T-helper 1 cell (primary cell): ENCODE measurements around the gene CAMK2N2.

Experiments used
- DNase-seq, 5 donors: peaks; one replicate each; pipeline ENCODE4 v3.0.0-alpha.2; 2012 to 2020
- total RNA-seq, 4 donors: gene quantifications; one replicate each; lab custom pipeline; 2026; lab: John Stamatoyannopoulos, UW

The CAMK2N2 gene
- total RNA-seq = 0.08 to 1.1 (median 0.71) reads per million in 4 donors

- DNase-seq = peak; percentile 24 to 64 (median 50)
Observed at GRCh38 chr3:184261270-184261853, at the start of gene CAMK2N2. Gene CAMK2N2 (minus strand): TSS chr3:184261553. CDS start chr3:184261285, 268 bp downstream.

- DNase-seq = no peak
Observed at GRCh38 chr3:184308744-184309143, 47.4 kb upstream of the CAMK2N2 start.

- DNase-seq = no peak
Observed at GRCh38 chr3:184307915-184308314, 46.6 kb upstream of the CAMK2N2 start.

- no peak for DNase-seq
Observed at GRCh38 chr3:184306341-184306972, 45.1 kb upstream of the CAMK2N2 start.

- no peak for DNase-seq
Observed at GRCh38 chr3:184305577-184305976, 44.2 kb upstream of the CAMK2N2 start.

GRCh38 chr3:184300378-184300720, 39.0 kb upstream of the CAMK2N2 start:
- no peak for DNase-seq

GRCh38 chr3:184299488-184300377, 38.4 kb upstream of the CAMK2N2 start:
- no peak for DNase-seq

- peak; percentile 96 to 98 (median 97) for DNase-seq
Observed at GRCh38 chr3:184298759-184299487, 37.6 kb upstream of the CAMK2N2 start, which contains the start of gene PSMD2. Gene PSMD2 (plus strand): TSS chr3:184299241. CDS start chr3:184299267, 26 bp downstream.

GRCh38 chr3:184296616-184297015, 35.3 kb upstream of the CAMK2N2 start:
- DNase-seq = no peak

- no peak for DNase-seq
Observed at GRCh38 chr3:184295771-184296170, 34.4 kb upstream of the CAMK2N2 start.

- DNase-seq = no peak
Observed at GRCh38 chr3:184291738-184292445, 30.5 kb upstream of the CAMK2N2 start.

- DNase-seq = no peak
Observed at GRCh38 chr3:184291044-184291737, 29.8 kb upstream of the CAMK2N2 start.

- DNase-seq = no peak
Observed at GRCh38 chr3:184290331-184290730, 29.0 kb upstream of the CAMK2N2 start.

GRCh38 chr3:184289426-184289938, 28.1 kb upstream of the CAMK2N2 start:
- DNase-seq = peak in 4 of 5 donors; percentile 30 to 55 (median 40)

- DNase-seq = peak in 1 of 5 donors; percentile 35
Observed at GRCh38 chr3:184284696-184285095, 23.3 kb upstream of the CAMK2N2 start.

GRCh38 chr3:184283681-184284080, 22.3 kb upstream of the CAMK2N2 start:
- no peak for DNase-seq

GRCh38 chr3:184282941-184283340, 21.6 kb upstream of the CAMK2N2 start:
- no peak for DNase-seq

GRCh38 chr3:184277366-184277765, 16.0 kb upstream of the CAMK2N2 start:
- DNase-seq = no peak

- DNase-seq = no peak
Observed at GRCh38 chr3:184275961-184276910, 14.9 kb upstream of the CAMK2N2 start, which contains the start of gene ECE2. Gene ECE2 (plus strand): TSS chr3:184276022. CDS start chr3:184276154, 132 bp downstream.

- DNase-seq = no peak
Observed at GRCh38 chr3:184275381-184275701, 14.0 kb upstream of the CAMK2N2 start.
